HCT116 (cell line): Measurements from ENCODE around the gene SEL1L3. TPM values are rescaled to one million over a fixed set of nuclear protein-coding genes. Genes with fewer than 3 reads are reported as not detected.

ENCODE experiments used
- ATAC-seq: fragments of 200-7000 bp; cut with Tn5 transposase; 2 replicates; pipeline ENCODE4 v1.9.1; 2020; ENCODE audit warnings: mild to moderate bottlenecking, moderate library complexity
- BruUV-seq: library from RNA; stranded (reverse); fragments of 400-500 nt; replicated peaks from 2 replicates; lab custom pipeline; 2021; lab: Mats Ljungman, UMichigan
- CTCF ChIA-PET: fragments of 300-600 bp; sonication (Branson Sonifier 250); formaldehyde crosslinking; loops from one replicate; lab custom pipeline; 2021; ENCODE audit warnings: antibody characterized with exemption; lab: Charles Lee
- POLR2A ChIA-PET: fragments of 300-600, 350-600 bp; sonication (Branson Sonifier 250); formaldehyde crosslinking; loops from one replicate; lab custom pipeline; 2021; ENCODE audit warnings: antibody characterized with exemption; lab: Charles Lee
- RAD21 ChIA-PET, 2 experiments: fragments of 300-600 bp; sonication (Branson Sonifier 250); formaldehyde crosslinking; loops; one replicate each; lab custom pipeline; 2023; ENCODE audit warnings: low total read pairs in 2 of 2; ENCODE audit not compliant: uncharacterized antibody in 2 of 2, unreplicated experiment in 2 of 2, low non-redundant PET in 1 of 2; lab: Charles Lee
- DNase-seq: peaks from one replicate; pipeline ENCODE4 v3.0.0-alpha.2; 2010; ENCODE audit warnings: low read depth, low spot score
- H2AFZ ChIP-seq: fragments of 200-600 bp; shearing (Covaris generic), sonication (generic); 2 replicates; pipeline ENCODE4 v1.6.1; 2017; ENCODE audit warnings: low read depth, mixed run types, mixed read lengths, antibody characterized with exemption, low read length; ENCODE audit not compliant: poor library complexity, severe bottlenecking
- H3K27ac ChIP-seq: 2 replicates; pipeline ENCODE4 v1.5.1; 2012; ENCODE audit warnings: low read depth, low read length
- H3K27me3 ChIP-seq: fragments of 200-600 bp; sonication (generic); 2 replicates; pipeline ENCODE4 v1.6.1; 2016; ENCODE audit warnings: mixed run types, low read length, mixed read lengths; ENCODE audit not compliant: insufficient read depth
- H3K36me3 ChIP-seq, 2 experiments: fragments of 200-500 bp in 1 of 2; fragments of 200-600 bp in 1 of 2; sonication (Bioruptor generic) in 1 of 2; sonication (generic) in 1 of 2; 2 replicates each; pipeline versions ENCODE4 v1.5.1 to v1.6.1; 2014 to 2016; ENCODE audit warnings: low read length in 2 of 2, inconsistent platforms in 1 of 2, mixed read lengths in 1 of 2, mixed run types in 1 of 2; ENCODE audit not compliant: insufficient read depth in 2 of 2, control insufficient read depth in 1 of 2
- H3K4me1 ChIP-seq, 2 experiments: fragments of 200-600 bp in 1 of 2; sonication (generic) in 1 of 2; 2 replicates each; pipeline versions ENCODE4 v1.5.1 to v1.6.1; 2012 to 2017; ENCODE audit warnings: low read length in 2 of 2, inconsistent platforms in 1 of 2, mild to moderate bottlenecking in 1 of 2, mixed read lengths in 1 of 2, mixed run types in 1 of 2, moderate library complexity in 1 of 2; ENCODE audit not compliant: insufficient read depth in 2 of 2, control insufficient read depth in 1 of 2
- H3K4me2 ChIP-seq: fragments of 200-600 bp; sonication (generic); 2 replicates; pipeline ENCODE4 v1.6.1; 2017; ENCODE audit warnings: mixed run types, low read length, mixed read lengths
- H3K4me3 ChIP-seq, 2 experiments: fragments of 200-600 bp in 1 of 2; sonication (generic) in 1 of 2; replicated peaks in 1 of 2; 2 replicates each; pipeline ENCODE4 v1.5.1; 2011 to 2016; ENCODE audit warnings: low read length in 2 of 2, control low read depth in 1 of 2, low read depth in 1 of 2, mild to moderate bottlenecking in 1 of 2, mixed read lengths in 1 of 2, mixed run types in 1 of 2
- H3K79me2 ChIP-seq: fragments of 200-600 bp; sonication (generic); 2 replicates; pipeline ENCODE4 v1.6.1; 2017; ENCODE audit warnings: mild to moderate bottlenecking, mixed run types, low read length, moderate library complexity, mixed read lengths; ENCODE audit not compliant: insufficient read depth
- H3K9ac ChIP-seq: fragments of 200-600 bp; sonication (generic); 2 replicates; pipeline ENCODE4 v1.6.1; 2016; ENCODE audit warnings: low read length, mixed read lengths
- H3K9me2 ChIP-seq: fragments of 200-600 bp; sonication (generic), shearing (Covaris generic); 2 replicates; pipeline ENCODE4 v1.6.1; 2017; ENCODE audit warnings: mixed run types, mild to moderate bottlenecking, moderate library complexity; ENCODE audit not compliant: insufficient read depth
- H3K9me3 ChIP-seq, 2 experiments: fragments of 200-500 bp in 1 of 2; fragments of 200-600 bp in 1 of 2; sonication (Bioruptor generic) in 1 of 2; sonication (generic) in 1 of 2; 2 replicates each; pipeline ENCODE4 v1.6.1; 2014 to 2017; ENCODE audit warnings: low read length in 2 of 2, mixed read lengths in 2 of 2, inconsistent platforms in 1 of 2, low read depth in 1 of 2, mild to moderate bottlenecking in 1 of 2, mixed run types in 1 of 2, moderate library complexity in 1 of 2; ENCODE audit not compliant: control insufficient read depth in 1 of 2, insufficient read depth in 1 of 2
- H4K20me1 ChIP-seq: fragments of 200-600 bp; sonication (generic), shearing (Covaris generic); 2 replicates; pipeline ENCODE4 v1.6.1; 2017; ENCODE audit warnings: mixed run types, mild to moderate bottlenecking, moderate library complexity; ENCODE audit not compliant: insufficient read depth
- ATF3 ChIP-seq: IDR thresholded peaks from 2 replicates; pipeline ENCODE4 v1.6.1; 2012
- CBX3 ChIP-seq: IDR thresholded peaks from 2 replicates; pipeline ENCODE4 v1.6.1; 2012; ENCODE audit warnings: low read depth
- CTCF ChIP-seq, 3 experiments: fragments of 200-600 bp in 1 of 3; sonication (generic) in 1 of 3; IDR thresholded peaks in 2 of 3; conservative IDR thresholded peaks in 1 of 3; 2 replicates each; pipeline ENCODE4 v1.5.1; 2012 to 2017; ENCODE audit warnings: low read depth in 2 of 3, low read length in 2 of 3, antibody characterized with exemption in 1 of 3, borderline replicate concordance in 1 of 3, control low read depth in 1 of 3, mild to moderate bottlenecking in 1 of 3, mixed read lengths in 1 of 3, mixed run types in 1 of 3, moderate library complexity in 1 of 3; ENCODE audit not compliant: insufficient read depth in 1 of 3
- EGR1 ChIP-seq: IDR thresholded peaks from 2 replicates; pipeline ENCODE4 v1.6.1; 2012; ENCODE audit warnings: low read depth
- FOSL1 ChIP-seq: IDR thresholded peaks from 2 replicates; pipeline ENCODE4 v1.6.1; 2012; ENCODE audit warnings: low read depth
- JUND ChIP-seq: IDR thresholded peaks from 2 replicates; pipeline ENCODE4 v1.6.1; 2012
- MAX ChIP-seq: IDR thresholded peaks from 2 replicates; pipeline ENCODE4 v1.6.1; 2012
- POLR2A ChIP-seq: IDR thresholded peaks from 2 replicates; pipeline ENCODE4 v1.7.0; 2011; ENCODE audit warnings: borderline replicate concordance; ENCODE audit not compliant: insufficient read depth, insufficient read length; ENCODE audit errors: extremely low read depth
- POLR2AphosphoS5 ChIP-seq: IDR thresholded peaks from 2 replicates; pipeline ENCODE4 v1.6.1; 2011; ENCODE audit warnings: mild to moderate bottlenecking, low read depth, low read length, moderate library complexity
- RAD21 ChIP-seq: IDR thresholded peaks from 2 replicates; pipeline ENCODE4 v1.6.1; 2012; ENCODE audit warnings: low read depth, mild to moderate bottlenecking
- REST ChIP-seq: IDR thresholded peaks from 2 replicates; pipeline ENCODE4 v1.6.1; 2012; ENCODE audit warnings: low read depth
- SIN3A ChIP-seq: IDR thresholded peaks from 2 replicates; pipeline ENCODE4 v1.6.1; 2012; ENCODE audit warnings: low read depth
- SP1 ChIP-seq: IDR thresholded peaks from 2 replicates; pipeline ENCODE4 v1.6.1; 2012; ENCODE audit warnings: low read depth
- SRF ChIP-seq: IDR thresholded peaks from 2 replicates; pipeline ENCODE4 v1.6.1; 2012; ENCODE audit warnings: low read depth
- TCF7L2 ChIP-seq: IDR thresholded peaks from 2 replicates; pipeline ENCODE4 v1.7.0; 2011; ENCODE audit warnings: borderline replicate concordance, inconsistent platforms; ENCODE audit not compliant: insufficient read depth, insufficient read length; ENCODE audit errors: extremely low read depth
- YY1 ChIP-seq: IDR thresholded peaks from 2 replicates; pipeline ENCODE4 v1.6.1; 2011; ENCODE audit warnings: low read length, low read depth, moderate library complexity, mild to moderate bottlenecking; ENCODE audit not compliant: insufficient replicate concordance; ENCODE audit errors: extremely low read depth
- ZBTB33 ChIP-seq: IDR thresholded peaks from 2 replicates; pipeline ENCODE4 v1.6.1; 2011; ENCODE audit warnings: mild to moderate bottlenecking, low read length, moderate library complexity; ENCODE audit not compliant: insufficient replicate concordance; ENCODE audit errors: extremely low read depth
- ZFX ChIP-seq: fragments of 450-650 bp; IDR thresholded peaks from 2 replicates; pipeline ENCODE4 v1.6.1; 2017
- ZNF274 ChIP-seq: fragments of 200-500 bp; sonication (Bioruptor generic); IDR thresholded peaks from 2 replicates; pipeline ENCODE4 v1.6.1; 2014; ENCODE audit warnings: mild to moderate bottlenecking, low read depth, low read length, inconsistent platforms
- intact Hi-C: fragments of 100-400 bp; cut with micrococcal nuclease; formaldehyde crosslinking; loops from 2 replicates; pipeline ENCODE4 v1.10.0; 2022
- total RNA-seq: library from RNA; stranded (reverse); gene quantifications from one replicate; pipeline ENCODE4 v1.2.1, GENCODE V29; 2021; ENCODE audit not compliant: unreplicated experiment

SEL1L3 gene
- total RNA-seq, 1 experiment from 2014 or later, result 45.0 TPM

GRCh38 chr4:25892796-25893195 is 30.0 kb upstream of the SEL1L3 start:
- no TSS peak for BruUV-seq
- POLR2A ChIA-PET, result no interaction called here

More at GRCh38 chr4:25892796-25893195, 30.0 kb upstream of the SEL1L3 start:
- no peaks in the 10 kb centered on the region for H3K4me1 ChIP-seq
- no peak overlapping the region for H2AFZ ChIP-seq
- RAD21 ChIA-PET, result no interaction called here
- H3K36me3 ChIP-seq, result no peaks in the 10 kb centered on the region
- no peak overlapping the region for H3K4me2 ChIP-seq
- H3K9ac ChIP-seq, result no peak overlapping the region
- TF ChIP-seq TCF7L2 (no peak), SRF (no peak), MAX (no peak), POLR2AphosphoS5 (no peak), ATF3 (no peak), SIN3A (no peak), ZNF274 (no peak), ZFX (no peak), CTCF (IDR thresholded peaks at IDR 0.05 in 2 of 3, conservative IDR thresholded peaks at IDR 0.05 in 1 of 3; ENCODE audit: borderline replicate concordance in 1 of 3, insufficient read depth in 1 of 3, low read depth in 2 of 3, low read length in 2 of 3) (no peak), SP1 (no peak), RAD21 (no peak), CBX3 (no peak), REST (no peak), ZBTB33 (no peak), JUND (no peak), POLR2A (no peak), FOSL1 (no peak), EGR1 (no peak), YY1 (no peak)
- H4K20me1 ChIP-seq, result no peaks in the 10 kb centered on the region
- intact Hi-C loops, result no loop called here
- DNase-seq, result no peak
- no peak overlapping the region for H3K4me3 ChIP-seq
- no peaks in the 10 kb centered on the region for H3K9me2 ChIP-seq
- CTCF ChIA-PET, result no interaction called here
- H3K9me3 ChIP-seq, result no peaks in the 10 kb centered on the region
- no peak overlapping the region for H3K27ac ChIP-seq
- no peaks in the 10 kb centered on the region for H3K79me2 ChIP-seq
- no peaks in the 10 kb centered on the region for H3K27me3 ChIP-seq
- ATAC-seq, result no peak
